Measurements from ENCODE around the gene ELL2.
"Not testable (repeated sequence)": the region's sequence is repeated elsewhere in the genome, so short reads cannot be mapped to it uniquely, and the experiment has no call there.

The ELL2 gene

GRCh38 chr5:95918421-95919006, 43.1 kb downstream of the ELL2 start:
- DNase-seq (ENCODE audit: low read depth, low spot score): no peak
- H3K4me3 ChIP-seq (ENCODE audit: low read length): no peak overlapping the region

GRCh38 chr5:95917207-95917606, 44.4 kb downstream of the ELL2 start:
- no peak overlapping the region for H3K4me3 ChIP-seq (ENCODE audit: low read length)
- DNase-seq (ENCODE audit: low read depth, low spot score): no peak

GRCh38 chr5:95916687-95917085, 45.0 kb downstream of the ELL2 start:
- H3K4me3 ChIP-seq (ENCODE audit: low read length): no peak overlapping the region
- DNase-seq (ENCODE audit: low read depth, low spot score): no peak

- DNase-seq (ENCODE audit: low read depth, low spot score): no peak
- no peak overlapping the region for H3K4me3 ChIP-seq (ENCODE audit: low read length)
Measured at GRCh38 chr5:95915999-95916686, 45.5 kb downstream of the ELL2 start.

GRCh38 chr5:95913663-95914062, 48.0 kb downstream of the ELL2 start:
- H3K4me3 ChIP-seq (ENCODE audit: low read length): no peak overlapping the region
- no peak for DNase-seq (ENCODE audit: low read depth, low spot score)

- no peak for DNase-seq (ENCODE audit: low read depth, low spot score)
- no peak overlapping the region for H3K4me3 ChIP-seq (ENCODE audit: low read length)
Measured at GRCh38 chr5:95912029-95912428, 49.6 kb downstream of the ELL2 start.

GRCh38 chr5:95910521-95910920, 51.1 kb downstream of the ELL2 start:
- no peak for DNase-seq (ENCODE audit: low read depth, low spot score)
- no peak overlapping the region for H3K4me3 ChIP-seq (ENCODE audit: low read length)

GRCh38 chr5:95909738-95910137, 51.9 kb downstream of the ELL2 start:
- H3K4me3 ChIP-seq (ENCODE audit: low read length): no peak overlapping the region
- no peak for DNase-seq (ENCODE audit: low read depth, low spot score)

- no peak overlapping the region for H3K4me3 ChIP-seq (ENCODE audit: low read length)
- DNase-seq (ENCODE audit: low read depth, low spot score): no peak
Measured at GRCh38 chr5:95908799-95909198, 52.9 kb downstream of the ELL2 start.

- H3K4me3 ChIP-seq (ENCODE audit: low read length): no peak overlapping the region
- no peak for DNase-seq (ENCODE audit: low read depth, low spot score)
Measured at GRCh38 chr5:95907740-95908706, 53.6 kb downstream of the ELL2 start.

GRCh38 chr5:95907067-95907705, 54.5 kb downstream of the ELL2 start:
- no peak for DNase-seq (ENCODE audit: low read depth, low spot score)
- no peak overlapping the region for H3K4me3 ChIP-seq (ENCODE audit: low read length)

GRCh38 chr5:95906398-95906797, 55.3 kb downstream of the ELL2 start:
- not testable (repeated sequence) for DNase-seq (ENCODE audit: low read depth, low spot score); H3K4me3 ChIP-seq (ENCODE audit: low read length)

GRCh38 chr5:95904827-95905226, 56.8 kb downstream of the ELL2 start:
- no peak overlapping the region for H3K4me3 ChIP-seq (ENCODE audit: low read length)
- no peak for DNase-seq (ENCODE audit: low read depth, low spot score)

- H3K4me3 ChIP-seq (ENCODE audit: low read length): no peak overlapping the region
- DNase-seq (ENCODE audit: low read depth, low spot score): no peak
Measured at GRCh38 chr5:95903838-95904237, 57.8 kb downstream of the ELL2 start.

GRCh38 chr5:95901676-95902627, 59.7 kb downstream of the ELL2 start:
- DNase-seq (ENCODE audit: low read depth, low spot score): no peak
- no peak overlapping the region for H3K4me3 ChIP-seq (ENCODE audit: low read length)

GRCh38 chr5:95900383-95900958, 61.2 kb downstream of the ELL2 start:
- no peak for DNase-seq (ENCODE audit: low read depth, low spot score)
- H3K4me3 ChIP-seq (ENCODE audit: low read length): no peak overlapping the region

GRCh38 chr5:95899829-95900228, 61.8 kb downstream of the ELL2 start:
- H3K4me3 ChIP-seq (ENCODE audit: low read length): no peak overlapping the region

GRCh38 chr5:95899006-95899405, 62.6 kb downstream of the ELL2 start:
- DNase-seq (ENCODE audit: low read depth, low spot score): no peak

More at GRCh38 chr5:95899829-95900228, 61.8 kb downstream of the ELL2 start:
- DNase-seq (ENCODE audit: low read depth, low spot score): no peak

More at GRCh38 chr5:95899006-95899405, 62.6 kb downstream of the ELL2 start:
- H3K4me3 ChIP-seq (ENCODE audit: low read length): no peak overlapping the region
